Right lobe of liver (tissue), 6 donors: ENCODE results near the gene FHOD1. TPM values are rescaled to one million over a fixed set of nuclear protein-coding genes. Genes with fewer than 3 reads are reported as not detected.

Experiments
- ATAC-seq, 4 donors: fragments of 200-7000 bp; cut with Tn5 transposase; one replicate each; pipeline ENCODE4 v1.9.1; 2020; ENCODE audit warnings: mild to moderate bottlenecking in 4 of 4, moderate library complexity in 4 of 4
- DNase-seq, 3 donors: peaks; one replicate each; pipeline ENCODE4 v3.0.0-alpha.2; 2020
- H3K27ac ChIP-seq, 3 donors: fragments of 200-600 bp; one replicate each; pipeline ENCODE4 v1.8.0; 2022
- H3K27me3 ChIP-seq, 2 donors: fragments of 200-600 bp; one replicate each; pipeline ENCODE4 v1.8.0; 2022
- H3K36me3 ChIP-seq, 4 donors: fragments of 200-600 bp; sonication (generic) in 1 of 4; one replicate each; pipeline versions ENCODE4 v1.5.1 to v1.8.0; 2017 to 2022; ENCODE audit warnings: control low read depth in 1 of 4
- H3K4me1 ChIP-seq, 4 donors: fragments of 200-600 bp; sonication (generic) in 1 of 4; one replicate each; pipeline versions ENCODE4 v1.5.1 to v1.8.0; 2017 to 2022; ENCODE audit warnings: control low read depth in 1 of 4
- H3K4me3 ChIP-seq, 3 donors: fragments of 200-600 bp; one replicate each; pipeline ENCODE4 v1.8.0; 2022
- H3K9me3 ChIP-seq, 4 donors: fragments of 200-600 bp; sonication (generic) in 1 of 4; one replicate each; pipeline versions ENCODE4 v1.5.1 to v1.8.0; 2017 to 2022; ENCODE audit warnings: control low read depth in 1 of 4
- CTCF ChIP-seq, 4 donors: fragments of 200-600 bp in 3 of 4; fragments of 450-650 bp in 1 of 4; IDR thresholded peaks; one replicate each; pipeline versions ENCODE4 v1.5.1 to v1.8.0; 2016 to 2022; ENCODE audit warnings: antibody characterized with exemption in 4 of 4, mild to moderate bottlenecking in 2 of 4
- POLR2A ChIP-seq: fragments of 450-650 bp; IDR thresholded peaks from one replicate; pipeline ENCODE4 v1.6.1; 2017; ENCODE audit warnings: antibody characterized with exemption, mild to moderate bottlenecking
- WGBS: methylation state at CpG from one replicate; pipeline ENCODE4 v1.1.6; 2018; ENCODE audit warnings: low coverage, low lambda C conversion rate; ENCODE audit not compliant: insufficient coverage; ENCODE audit errors: missing lambda C conversion rate; 5-methylcytosine and 5-hydroxymethylcytosine counted together
- intact Hi-C, 2 donors: fragments of 100-400 bp; cut with DNase I; formaldehyde crosslinking; loops; one replicate each; pipeline versions ENCODE4 v1.11.2 to v1.14.1; 2022
- total RNA-seq, 6 experiments: library from RNA; depleted of rRNA in 2 of 6; stranded (reverse); fragments of >200 nt in 2 of 6; fragmentation: NEBNext Ultra II Directional in 3 of 6; extraction: Animal tissue kit (Norgen Biotek cat#: 25700) in 3 of 6; gene quantifications; one replicate each; pipeline versions ENCODE4 v1.1.0 to v1.2.4, GENCODE V29; 2016 to 2023
- donor health status: DM: no; HTN: yes; CAD: no.
- donor health status: DM: no; HTN: no; CAD: no.
- donor health status: DM: no; HTN: no; CAD: no.
- donor health status: DM: no; HTN: yes; CAD: no.
- donor health status: DM: no; HTN: yes; CAD: no.

The FHOD1 gene
- total RNA-seq, 6 experiments from 2014 or later, result 2.3 to 9.6 (median 3.5) TPM

GRCh38 chr16:67252609-67253497, 5.6 kb upstream of the FHOD1 start:
- H3K9me3 ChIP-seq, result no peaks in the 10 kb centered on the region
- no CpG with 5 or more reads among the region's 4 CpGs for WGBS

GRCh38 chr16:67250045-67250327, 2.7 kb upstream of the FHOD1 start:
- TF ChIP-seq POLR2A (no peak), CTCF (IDR thresholded peaks at IDR 0.05) (no peak)
- intact Hi-C loops, result loop anchor here in 1 of 2 donors (10.0 kb wide), 1 partner anchor 145 kb away; the partner anchor contains the start of gene TPPP3
- no peak overlapping the region for H3K27ac ChIP-seq
- H3K4me3 ChIP-seq, result no peak overlapping the region
- H3K9me3 ChIP-seq, result no peaks in the 10 kb centered on the region
- peaks cover 0 to 10% of the 10 kb centered on the region in 2 donors for H3K27me3 ChIP-seq
- WGBS, result 79% methylated on average over 4 of the region's 4 CpGs
- ATAC-seq (no peak), DNase-seq (peak in 1 of 3 donors; percentile 4)
- no peaks in the 10 kb centered on the region for H3K36me3 ChIP-seq
- peaks cover 0 to 38% (median 0%) of the 10 kb centered on the region in 4 donors for H3K4me1 ChIP-seq

More at GRCh38 chr16:67252609-67253497, 5.6 kb upstream of the FHOD1 start:
- no peak for DNase-seq
- intact Hi-C loops, result loop anchor here in 1 of 2 donors (10.0 kb wide), 1 partner anchor 142 kb away; the partner anchor contains the start of gene TPPP3
- Histone ChIP-seq H3K4me3 (no peak overlapping the region), H3K4me1 (peaks cover 0 to 13% (median 0%) of the 10 kb centered on the region in 4 donors), H3K27me3 (peaks cover 0 to 10% of the 10 kb centered on the region in 2 donors), H3K27ac (no peak overlapping the region), H3K36me3 (no peaks in the 10 kb centered on the region)
- ATAC-seq, result no peak
- TF ChIP-seq CTCF (IDR thresholded peaks at IDR 0.05) (no peak), POLR2A (no peak)

- Histone ChIP-seq H3K4me1 (peaks cover 0 to 42% (median 0%) of the 10 kb centered on the region in 4 donors), H3K9me3 (no peaks in the 10 kb centered on the region), H3K27me3 (peaks cover 0 to 10% of the 10 kb centered on the region in 2 donors), H3K4me3 (peak overlapping the region; percentile 33 to 34 (median 33)), H3K27ac (no peak overlapping the region), H3K36me3 (no peaks in the 10 kb centered on the region)
- no peak for TF ChIP-seq POLR2A
- no peak for TF ChIP-seq CTCF (IDR thresholded peaks at IDR 0.05)
- ATAC-seq, result no peak
- intact Hi-C loops, result loop anchor here in 1 of 2 donors (10.0 kb wide), 1 partner anchor 145 kb away; the partner anchor contains the start of gene TPPP3
- WGBS, result 36% methylated on average over 7 of the region's 22 CpGs
- peak in 2 of 3 donors; percentile 7 to 47 for DNase-seq
Measured at GRCh38 chr16:67249178-67250044, 2.1 kb upstream of the FHOD1 start.

GRCh38 chr16:67248401-67249177, 1.3 kb upstream of the FHOD1 start, which contains the start of gene SLC9A5:
Gene SLC9A5 (plus strand): TSS chr16:67248979. CDS start chr16:67249015, 36 bp downstream.
- Histone ChIP-seq H3K27me3 (peaks cover 0 to 10% of the 10 kb centered on the region in 2 donors), H3K27ac (no peak within 1 kb of the TSS), H3K4me3 (peak within 1 kb of the TSS; percentile 33 to 66 (median 34)), H3K9me3 (no peaks in the 10 kb centered on the region), H3K36me3 (no peaks in the 10 kb centered on the region), H3K4me1 (peaks cover 0 to 42% (median 0%) of the 10 kb centered on the region in 4 donors)
- intact Hi-C loops, result no loop called here
- WGBS, result 0% methylated on average over 5 of the region's 75 CpGs
- peak in 2 of 3 donors; percentile 43 to 47 for DNase-seq
- no peak for TF ChIP-seq POLR2A
- peak in 2 of 4 donors; percentile 7 to 21 for TF ChIP-seq CTCF (IDR thresholded peaks at IDR 0.05)
- no peak for ATAC-seq
